ENCODE results near the gene SPECC1L.

The SPECC1L gene

DNA sequence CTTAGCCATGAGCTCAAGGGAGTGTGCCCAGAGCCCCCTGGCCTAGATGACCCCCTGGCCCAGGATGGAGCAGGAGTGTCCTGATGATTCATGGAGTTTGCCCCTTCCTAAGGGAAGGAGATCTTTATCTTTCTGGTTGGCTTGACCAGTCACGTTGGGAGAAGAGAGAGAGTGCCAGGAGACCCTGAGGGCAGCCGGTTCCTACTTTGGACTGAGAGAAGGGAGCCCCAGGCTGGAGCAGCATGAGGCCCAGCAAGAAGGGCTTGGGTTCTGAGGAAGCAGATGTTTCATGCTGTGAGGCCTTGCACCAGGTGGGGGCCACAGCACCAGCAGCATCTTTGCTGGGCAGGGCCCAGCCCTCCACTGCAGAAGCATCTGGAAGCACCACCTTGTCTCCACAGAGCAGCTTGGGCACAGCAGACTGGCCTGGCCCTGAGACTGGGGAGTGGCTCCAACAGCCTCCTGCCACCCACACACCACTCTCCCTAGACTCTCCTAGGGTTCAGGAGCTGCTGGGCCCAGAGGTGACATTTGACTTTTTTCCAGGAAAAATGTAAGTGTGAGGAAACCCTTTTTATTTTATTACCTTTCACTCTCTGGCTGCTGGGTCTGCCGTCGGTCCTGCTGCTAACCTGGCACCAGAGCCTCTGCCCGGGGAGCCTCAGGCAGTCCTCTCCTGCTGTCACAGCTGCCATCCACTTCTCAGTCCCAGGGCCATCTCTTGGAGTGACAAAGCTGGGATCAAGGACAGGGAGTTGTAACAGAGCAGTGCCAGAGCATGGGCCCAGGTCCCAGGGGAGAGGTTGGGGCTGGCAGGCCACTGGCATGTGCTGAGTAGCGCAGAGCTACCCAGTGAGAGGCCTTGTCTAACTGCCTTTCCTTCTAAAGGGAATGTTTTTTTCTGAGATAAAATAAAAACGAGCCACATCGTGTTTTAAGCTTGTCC, 171.0 kb downstream of the SPECC1L start:
- no peak for DNase-seq (ENCODE audit: low read depth in 2 of 2)

DNA sequence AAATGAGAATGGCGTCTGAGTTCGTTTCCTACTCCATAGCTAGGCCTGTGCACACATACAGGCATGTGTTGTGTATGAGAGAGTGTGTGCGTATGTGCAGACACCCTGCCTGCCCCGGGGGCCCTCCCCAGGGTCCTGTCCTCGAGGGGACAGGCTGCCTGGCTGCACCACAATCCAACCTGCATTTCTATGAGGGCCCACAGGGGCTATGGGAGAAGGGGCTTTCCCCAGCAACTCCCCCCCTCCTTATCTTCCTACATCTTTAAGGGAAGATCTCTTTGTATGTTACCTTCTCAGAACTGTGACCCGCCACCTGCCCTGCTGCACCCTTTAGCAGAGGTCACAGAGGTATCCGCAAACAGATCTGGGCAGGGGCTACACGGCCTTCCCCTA, 171.7 kb downstream of the SPECC1L start:
- no peak for DNase-seq (ENCODE audit: low read depth in 2 of 2)

DNA sequence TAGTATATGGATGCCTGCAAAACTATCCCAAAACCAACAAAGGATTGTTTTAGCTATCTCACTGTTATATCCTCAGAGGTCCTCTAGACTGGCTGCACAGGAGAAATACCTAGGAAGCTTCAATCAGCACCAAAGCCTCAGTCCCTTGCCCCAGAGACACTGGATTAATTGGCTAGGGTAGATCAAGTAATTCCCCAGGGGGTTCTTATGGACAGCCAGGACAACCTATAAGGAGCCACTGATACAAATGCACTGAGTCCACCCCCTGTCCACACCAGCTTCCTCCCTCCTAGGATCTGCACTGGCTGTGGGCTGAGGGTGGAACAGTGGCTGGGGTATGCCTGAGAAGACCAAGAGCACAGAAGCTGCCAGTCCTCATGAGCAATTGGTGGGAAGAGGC, 173.0 kb downstream of the SPECC1L start:
- DNase-seq (ENCODE audit: low read depth in 2 of 2) = no peak

DNA sequence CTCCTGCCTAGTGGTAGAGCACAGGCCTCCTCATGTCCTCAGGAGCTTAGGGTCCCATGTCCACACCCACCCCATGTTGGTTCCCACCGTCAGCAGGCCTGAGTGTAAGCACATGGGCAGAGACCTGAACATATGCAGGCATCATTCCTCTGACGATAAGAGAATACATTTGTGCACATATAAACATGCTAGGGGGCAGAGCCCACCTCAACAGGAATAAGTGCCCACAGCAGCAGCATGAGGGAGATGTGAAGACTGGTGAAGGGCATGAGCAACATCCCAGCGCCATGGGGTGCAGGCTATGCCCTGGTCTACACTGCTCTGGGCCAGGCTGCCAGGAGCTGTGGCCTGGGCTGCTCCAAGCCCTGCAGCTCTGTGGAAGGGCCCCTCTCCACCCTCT, 173.6 kb downstream of the SPECC1L start:
- no peak for DNase-seq (ENCODE audit: low read depth in 2 of 2)

DNA sequence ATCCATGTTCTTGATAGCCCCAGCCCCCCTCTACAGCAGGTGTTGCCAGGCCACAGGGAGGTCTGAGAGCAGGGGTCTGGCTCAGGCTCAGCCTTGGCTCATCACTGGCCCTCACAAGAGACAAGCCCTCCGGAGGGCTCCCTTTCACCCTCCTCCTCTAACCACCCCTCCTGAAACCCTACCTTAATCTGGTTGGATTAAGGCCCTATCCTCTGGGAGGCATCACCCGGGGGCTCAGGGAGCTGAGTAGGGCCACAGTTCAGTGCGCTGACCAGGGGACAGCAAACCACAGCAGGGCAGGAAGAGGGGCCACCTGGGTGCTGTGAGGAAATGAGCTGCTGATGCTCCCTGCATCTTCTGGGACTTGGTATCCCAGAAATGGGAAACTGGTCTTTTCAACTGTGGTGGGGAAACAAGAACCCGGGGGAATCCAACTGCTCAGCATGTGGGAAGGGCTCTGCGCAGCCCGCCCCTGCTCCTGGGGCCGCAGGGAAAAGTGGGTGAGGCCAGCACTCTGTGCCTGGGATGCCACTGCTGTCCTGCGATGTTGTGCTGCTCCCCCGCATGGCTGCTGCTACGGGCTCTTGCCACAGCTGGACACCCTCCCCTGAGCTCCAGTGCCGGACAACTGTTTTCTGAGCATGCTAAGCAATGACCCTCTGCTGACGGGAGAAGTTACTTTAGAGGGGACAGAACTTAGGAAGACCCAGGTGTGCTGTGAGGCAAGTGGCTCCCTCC, 174.3 kb downstream of the SPECC1L start:
- DNase-seq (ENCODE audit: low read depth in 2 of 2) = no peak

DNA sequence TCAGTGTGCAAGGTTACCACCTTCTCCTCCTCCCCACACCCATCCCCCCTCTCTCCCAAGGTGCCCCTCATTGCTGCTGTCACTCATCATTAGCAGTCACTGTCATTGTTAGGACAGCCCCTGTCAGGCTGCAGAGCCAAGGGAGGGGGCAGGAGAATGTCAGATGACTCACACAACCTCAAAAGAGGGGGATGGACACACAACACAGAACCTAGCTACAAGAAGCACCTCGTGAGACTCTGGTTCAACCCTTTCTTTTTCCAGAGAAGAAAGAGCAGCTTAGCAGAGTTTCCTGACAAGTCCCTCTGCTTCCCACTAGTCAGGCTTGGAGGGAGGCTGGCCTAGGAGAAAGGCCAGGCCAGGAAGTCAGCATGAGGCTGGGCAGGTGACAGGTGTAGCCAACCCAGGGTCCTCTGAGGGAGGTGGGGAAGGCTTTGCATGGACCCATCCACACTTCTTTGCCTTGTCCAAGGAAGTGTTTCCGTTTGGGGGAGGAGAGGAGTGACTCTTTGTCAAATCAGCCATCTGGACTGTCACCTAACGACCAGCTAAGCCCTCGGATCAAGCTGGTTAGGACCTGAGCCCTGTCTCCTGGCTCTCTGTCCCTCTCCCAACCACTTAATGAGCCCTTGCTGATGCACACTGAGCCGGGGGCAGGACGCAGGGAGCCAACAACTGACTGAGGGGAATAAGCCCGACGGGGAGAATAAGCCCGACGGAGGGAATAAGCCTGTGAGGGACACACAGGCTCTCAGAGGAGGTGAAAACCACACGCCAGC, 175.0 kb downstream of the SPECC1L start:
- DNase-seq (ENCODE audit: low read depth in 2 of 2) = no peak

DNA sequence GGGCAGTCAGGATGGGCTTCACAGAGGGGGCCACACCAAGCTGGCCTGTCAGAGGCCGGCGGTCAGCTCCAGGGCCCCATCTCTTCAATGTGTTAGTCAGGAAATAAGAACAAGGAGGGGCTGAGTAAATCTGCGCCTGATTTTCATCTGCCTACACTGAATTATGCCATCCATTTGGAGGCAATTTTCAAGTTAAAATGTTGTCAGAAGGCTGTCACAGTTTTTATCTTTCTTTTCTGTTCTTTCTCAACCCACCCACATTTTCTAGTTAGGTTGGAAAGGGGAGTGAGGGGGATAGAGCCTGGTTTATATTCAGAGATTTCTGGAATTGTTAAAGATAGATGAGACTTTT, 175.6 kb downstream of the SPECC1L start:
- no peak for DNase-seq (ENCODE audit: low read depth in 2 of 2)

DNA sequence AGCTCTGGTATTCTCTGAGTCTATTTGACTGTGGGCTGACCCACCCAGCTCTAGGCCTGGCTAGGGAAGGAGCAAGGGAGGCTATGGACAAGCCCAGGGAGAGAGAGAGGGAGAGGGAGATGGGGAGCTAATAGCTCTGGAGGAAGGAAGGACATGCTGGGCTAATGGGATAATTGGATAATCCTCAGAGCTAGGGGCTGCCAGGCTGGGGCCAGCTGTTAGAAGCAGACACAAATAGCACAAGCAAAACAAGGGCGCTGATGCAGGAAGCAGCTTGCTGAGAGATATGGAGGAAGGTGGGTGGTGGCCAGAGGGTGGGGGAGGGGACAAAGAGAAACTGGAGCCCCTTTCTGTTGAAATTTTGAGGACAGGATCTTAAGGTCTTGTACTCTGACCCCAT, 180.0 kb downstream of the SPECC1L start:
- DNase-seq (ENCODE audit: low read depth in 2 of 2) = no peak

DNA sequence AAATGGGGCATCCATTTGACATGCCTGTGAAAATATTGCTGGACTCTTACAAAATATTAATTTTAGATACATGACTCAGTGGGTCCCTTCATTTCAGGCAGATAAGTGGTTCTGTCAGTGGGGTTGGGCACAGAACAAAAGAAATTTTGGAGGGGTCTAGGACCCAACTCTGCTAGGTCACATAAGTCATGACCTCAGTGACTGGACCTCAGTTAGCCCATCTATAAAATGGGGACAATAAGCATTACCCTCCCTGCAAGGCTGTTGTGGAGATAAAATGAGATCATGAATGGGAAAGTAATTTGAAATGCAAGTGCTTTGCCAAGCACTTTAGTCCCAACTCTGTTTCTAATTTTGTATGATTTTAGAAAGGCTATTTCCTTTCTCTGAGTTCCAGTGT, 180.5 kb downstream of the SPECC1L start:
- DNase-seq (ENCODE audit: low read depth in 2 of 2) = no peak

DNA sequence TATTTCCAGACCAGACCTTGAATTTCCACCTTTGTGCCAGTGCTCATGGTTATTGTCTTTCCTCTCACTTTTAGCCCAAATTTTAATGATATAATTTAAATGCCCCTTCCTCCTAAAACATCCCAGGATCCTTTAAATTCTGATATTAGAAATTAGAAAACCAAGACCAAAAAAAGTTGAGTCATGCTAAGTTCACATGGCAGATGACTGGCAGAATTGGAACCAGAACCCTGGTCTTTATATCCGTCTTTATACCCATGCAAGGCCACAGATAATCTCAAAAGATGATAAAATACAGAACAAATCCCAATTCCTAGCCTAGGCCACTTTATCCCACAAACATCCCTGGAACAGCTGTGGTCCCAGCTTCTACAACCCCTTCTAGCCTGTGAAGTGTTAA, 183.2 kb downstream of the SPECC1L start:
- no peak for DNase-seq (ENCODE audit: low read depth in 2 of 2)

DNA sequence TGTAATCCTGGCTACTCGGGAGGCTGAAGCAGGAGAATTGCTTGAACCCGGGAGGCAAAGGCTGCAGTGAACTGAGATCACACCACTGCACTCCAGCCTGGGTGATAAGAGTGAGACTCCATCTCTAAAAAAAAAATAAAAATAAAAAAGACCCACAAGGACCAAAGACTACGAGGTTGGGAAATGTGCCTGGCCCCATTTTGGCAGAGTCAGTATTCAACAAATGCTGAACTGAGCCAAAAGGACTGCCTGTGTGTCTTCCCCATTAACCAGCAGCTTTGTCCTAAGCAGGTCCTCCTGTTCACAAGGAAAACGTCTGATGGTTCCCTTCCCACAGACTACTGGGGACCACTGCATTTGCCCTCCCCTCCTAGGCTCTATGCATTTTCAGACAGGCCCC, 184.4 kb downstream of the SPECC1L start:
- no peak for DNase-seq (ENCODE audit: low read depth in 2 of 2)

DNA sequence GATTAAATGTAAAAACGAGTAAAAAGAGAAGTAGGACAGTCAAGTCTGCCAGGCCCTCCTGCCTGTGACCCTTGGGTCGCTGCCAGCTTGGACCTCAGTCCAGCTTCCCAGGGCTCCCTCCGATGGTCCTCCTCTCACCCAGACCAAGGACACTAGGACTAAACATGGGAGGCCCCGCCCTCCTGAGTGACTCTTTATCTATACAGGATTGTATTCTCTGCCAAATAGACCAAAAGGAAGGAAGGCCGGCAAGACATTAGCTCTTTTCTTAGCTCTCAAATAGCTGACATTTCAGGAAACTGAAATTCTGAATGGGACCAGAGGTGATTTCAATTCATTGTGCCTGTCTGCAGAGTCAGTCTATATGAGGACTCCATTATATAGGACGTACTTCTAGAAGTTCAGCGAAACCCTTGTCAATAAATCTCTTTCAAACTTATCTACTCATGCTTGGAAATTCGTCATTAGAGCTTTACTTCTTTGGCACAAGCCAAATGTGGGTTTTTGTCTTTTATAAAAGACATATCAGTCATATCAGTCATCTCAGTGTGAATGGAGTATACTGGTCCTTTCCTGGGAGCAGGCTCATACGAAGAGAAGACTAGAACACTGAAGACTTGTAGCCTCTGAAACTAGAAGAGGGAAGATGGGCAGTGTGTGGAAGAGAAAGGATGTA, 185.3 kb downstream of the SPECC1L start:
- DNase-seq (ENCODE audit: low read depth in 2 of 2) = no peak

DNA sequence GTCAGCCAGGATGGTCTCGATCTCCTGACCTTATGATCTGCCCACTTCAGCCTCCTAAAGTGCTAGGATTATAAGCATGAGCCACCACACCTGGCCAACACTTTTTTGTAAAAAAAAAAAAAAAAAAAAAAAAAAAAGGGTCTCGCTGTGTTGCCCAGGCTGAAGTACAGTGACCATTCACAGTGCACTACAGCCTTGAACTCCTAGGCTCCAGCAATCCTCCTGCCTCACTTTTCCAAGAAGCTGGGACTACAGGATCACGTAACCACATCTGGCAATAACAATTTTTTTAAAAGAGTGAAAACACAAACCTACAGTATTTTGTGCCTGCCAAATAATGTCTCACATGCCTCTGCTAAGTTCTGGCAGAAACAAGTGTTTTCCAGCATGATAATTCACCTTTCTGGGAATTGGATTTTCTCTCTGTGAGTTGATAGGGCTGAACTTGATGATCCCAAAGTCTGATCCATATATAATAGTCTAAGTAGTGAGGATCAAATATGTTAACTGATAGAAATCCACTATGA, 187.3 kb downstream of the SPECC1L start:
- no peak for DNase-seq (ENCODE audit: low read depth in 2 of 2)

DNA sequence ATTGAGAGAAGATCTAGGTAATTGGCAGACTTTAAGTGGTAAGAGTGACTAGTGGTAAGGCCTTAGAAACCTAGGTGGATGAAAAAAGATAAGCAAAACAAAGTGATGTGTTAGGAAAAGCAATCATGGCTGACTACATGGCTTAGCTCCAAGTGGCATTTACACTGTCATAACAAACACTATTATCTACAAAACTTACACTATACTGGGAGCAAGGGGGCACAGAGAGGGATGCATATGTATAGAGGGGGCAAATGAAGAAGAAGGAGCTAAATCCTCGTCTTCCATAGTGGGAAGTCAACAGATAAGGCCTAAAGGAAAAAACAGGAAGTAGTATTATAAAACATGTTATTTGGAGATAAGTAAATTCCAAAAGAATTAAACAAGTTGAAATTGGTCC, 189.3 kb downstream of the SPECC1L start:
- DNase-seq (ENCODE audit: low read depth in 2 of 2) = no peak

DNA sequence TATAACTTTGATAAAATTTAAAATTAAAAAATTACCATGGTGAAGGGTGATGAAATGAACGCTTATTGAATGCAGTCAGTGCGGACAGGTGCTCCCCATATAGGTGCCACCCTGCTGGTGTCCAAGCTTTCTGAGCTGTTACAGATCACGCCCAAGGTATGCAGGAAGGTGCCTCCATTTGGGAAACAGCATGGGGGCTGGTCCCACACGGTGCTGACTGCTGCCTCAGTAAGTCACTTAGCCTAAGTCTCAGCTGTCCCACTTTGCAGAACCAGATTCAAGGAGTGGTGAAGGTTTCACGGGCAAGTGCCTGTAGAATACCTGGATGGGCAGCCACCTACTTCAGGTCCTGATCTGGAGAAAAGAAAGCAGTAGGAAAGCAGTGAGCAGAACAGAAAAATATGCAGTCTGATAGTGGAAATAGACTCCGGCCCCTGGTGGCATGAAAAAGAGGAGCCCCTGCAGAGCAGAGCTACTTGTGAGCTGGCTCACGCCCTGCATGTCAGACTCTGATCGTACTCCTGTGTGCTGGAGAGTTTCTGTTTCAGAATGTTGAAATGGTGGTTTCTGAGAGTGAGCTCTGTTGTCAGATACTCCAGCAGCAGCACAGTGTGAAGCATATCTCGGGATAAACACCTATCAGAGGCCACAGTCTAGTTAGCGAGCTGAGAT, 189.9 kb downstream of the SPECC1L start:
- DNase-seq (ENCODE audit: low read depth in 2 of 2) = no peak

DNA sequence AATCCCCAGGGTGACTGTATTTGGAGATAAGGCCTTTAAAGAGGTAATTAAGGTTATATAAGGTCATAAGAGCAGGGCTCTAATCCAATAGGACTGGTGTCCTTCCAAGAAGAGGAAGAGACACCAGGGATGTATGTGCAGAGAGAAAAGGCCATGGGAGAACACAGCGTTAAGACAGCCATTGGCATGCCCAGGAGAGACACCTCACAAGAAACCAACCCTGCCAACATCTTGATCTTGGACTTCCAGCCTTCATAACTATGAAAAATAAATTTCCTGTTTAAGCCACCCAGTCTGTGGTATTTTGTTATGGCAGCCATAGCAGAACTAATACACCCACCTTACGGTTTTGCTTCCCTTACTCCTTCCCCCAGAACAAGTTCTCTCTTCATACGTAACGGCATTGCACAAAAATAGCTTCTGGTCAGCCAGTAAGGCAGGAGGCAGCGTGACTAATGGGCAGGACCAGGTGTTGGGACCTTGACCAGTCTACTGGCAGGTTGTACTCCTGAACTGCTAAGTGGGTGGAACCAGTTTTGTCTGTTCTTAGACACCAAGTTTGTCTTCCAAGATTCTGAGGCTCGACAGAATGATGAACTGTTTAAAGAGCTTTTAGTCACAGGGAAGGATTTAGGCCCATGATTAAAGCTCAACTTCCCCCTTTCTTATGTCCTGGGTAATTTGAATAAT, 192.6 kb downstream of the SPECC1L start:
- no peak for DNase-seq (ENCODE audit: low read depth in 2 of 2)

DNA sequence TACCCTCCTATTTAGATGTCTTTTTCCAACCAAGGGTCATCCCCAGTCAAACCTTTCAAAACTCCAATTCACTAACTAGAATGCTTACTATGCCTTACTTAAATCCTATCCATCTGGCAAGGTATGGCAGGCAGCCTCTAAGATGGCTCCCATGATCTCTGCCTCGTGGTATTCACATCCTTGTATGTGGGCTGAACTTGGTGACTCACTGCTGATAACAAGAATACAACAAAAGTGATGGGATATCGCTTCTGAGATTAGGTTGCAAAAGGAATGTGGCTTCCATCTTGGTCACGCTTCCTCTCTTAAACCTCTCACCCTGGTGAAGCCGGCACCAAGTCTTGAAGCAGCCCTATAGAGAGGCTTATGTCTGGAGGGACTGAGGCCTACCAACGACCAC, 194.9 kb downstream of the SPECC1L start:
- no peak for DNase-seq (ENCODE audit: low read depth in 2 of 2)

DNA sequence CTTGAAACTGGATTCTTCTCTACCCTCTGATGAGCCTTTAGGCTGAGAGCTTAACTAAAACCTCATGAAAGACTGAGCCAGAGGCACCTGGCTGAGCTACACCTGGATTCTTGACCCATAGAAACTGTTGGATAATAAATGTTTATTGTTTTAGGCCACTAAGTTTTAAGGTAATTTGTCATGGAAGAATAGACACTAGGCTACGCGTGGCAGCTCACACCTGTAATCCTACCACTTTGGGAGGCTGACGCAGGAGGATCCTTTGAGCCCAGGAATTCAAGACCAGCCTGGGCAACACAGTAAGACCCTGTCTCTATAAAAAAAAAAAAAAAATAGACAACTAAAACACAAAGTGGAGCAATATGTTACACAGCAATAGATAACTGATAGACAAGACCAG, 195.3 kb downstream of the SPECC1L start:
- no peak for DNase-seq (ENCODE audit: low read depth in 2 of 2)

DNA sequence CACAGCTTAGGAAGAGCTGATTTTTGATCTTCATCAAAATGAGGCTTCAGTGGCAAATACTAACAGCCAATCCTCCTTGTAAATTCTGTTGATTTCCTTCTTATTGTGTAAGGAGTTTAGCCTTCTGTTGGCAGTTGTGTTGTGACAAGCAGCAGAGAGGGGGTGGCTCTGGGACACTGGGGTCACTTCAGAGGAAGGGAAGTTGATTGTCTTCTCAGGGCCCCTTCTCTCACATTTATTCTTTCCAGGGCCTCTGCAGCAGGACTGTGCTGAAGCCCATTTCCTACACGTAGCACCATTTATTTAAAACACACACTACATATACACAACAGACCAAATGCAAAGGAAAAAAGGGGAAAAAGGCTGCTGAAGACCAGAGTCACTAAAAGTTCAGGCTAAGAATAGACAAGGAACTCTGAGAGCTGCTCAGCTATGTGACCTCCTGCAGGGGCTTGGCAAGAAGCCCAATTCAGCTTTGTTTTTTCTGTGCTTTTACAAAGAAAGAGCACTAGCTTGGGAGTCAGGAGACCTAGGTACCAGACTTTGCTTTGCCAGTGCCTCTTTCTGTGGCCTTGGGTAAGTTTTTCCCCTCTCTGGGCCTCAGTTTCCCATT, 196.2 kb downstream of the SPECC1L start:
- no peak for DNase-seq (ENCODE audit: low read depth in 2 of 2)

DNA sequence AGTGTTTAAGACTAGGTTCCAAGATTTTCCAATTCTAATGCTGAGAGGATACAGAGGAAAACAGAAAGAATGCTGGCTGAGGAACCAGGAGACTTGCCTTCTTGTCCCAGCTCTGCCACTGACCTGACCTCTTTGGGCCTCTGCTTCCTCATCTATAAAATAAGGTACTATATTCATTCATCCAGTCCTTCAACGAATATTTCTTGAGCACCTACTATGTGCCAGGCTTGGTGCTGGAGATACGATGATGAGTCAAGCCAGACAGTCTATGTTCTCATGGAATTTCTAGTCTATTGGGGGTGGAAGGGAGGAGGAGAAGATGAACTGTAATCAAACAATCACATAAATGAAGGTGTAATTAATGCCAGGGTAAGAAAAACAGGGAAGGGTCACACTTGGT, 196.7 kb downstream of the SPECC1L start:
- no peak for DNase-seq (ENCODE audit: low read depth in 2 of 2)
